Neutrophil (primary cell): Measurements from ENCODE around the gene SAMD3.
"Not testable (repeated sequence)": the region's sequence is repeated elsewhere in the genome, so short reads cannot be mapped to it uniquely, and the experiment has no call there.

Experiments
- H3K27ac ChIP-seq: fragments of 200-600 bp; sonication (generic); 2 replicates; pipeline ENCODE4 v1.5.1; 2016; ENCODE audit warnings: mild to moderate bottlenecking, moderate library complexity
- H3K27me3 ChIP-seq: fragments of 200-600 bp; sonication (generic); 2 replicates; pipeline ENCODE4 v1.6.0; 2016; ENCODE audit warnings: mild to moderate bottlenecking
- H3K36me3 ChIP-seq: fragments of 200-600 bp; sonication (generic); 2 replicates; pipeline ENCODE4 v1.5.1; 2017
- H3K4me1 ChIP-seq, 2 experiments: fragments of 200-600 bp in 1 of 2; sonication (generic) in 1 of 2; 1 replicate in 1 of 2; 2 replicates in 1 of 2; pipeline versions ENCODE4 v1.5.1 to v1.6.1; 2013 to 2016; ENCODE audit warnings: low read depth in 1 of 2, low read length in 1 of 2, mild to moderate bottlenecking in 1 of 2, moderate library complexity in 1 of 2; ENCODE audit not compliant: control insufficient read depth in 1 of 2, insufficient read depth in 1 of 2
- H3K4me3 ChIP-seq, 2 experiments: fragments of 200-600 bp in 1 of 2; sonication (generic) in 1 of 2; 1 replicate in 1 of 2; 2 replicates in 1 of 2; pipeline ENCODE4 v1.5.1; 2013 to 2016; ENCODE audit warnings: low read depth in 1 of 2, low read length in 1 of 2, mild to moderate bottlenecking in 1 of 2, moderate library complexity in 1 of 2
- H3K9me3 ChIP-seq: fragments of 200-600 bp; sonication (generic); 2 replicates; pipeline ENCODE4 v1.5.1; 2016
- TF ChIP-seq, protein P1 (sequence below): fragments of 200-600 bp; sonication (generic); IDR thresholded peaks from 2 replicates; pipeline ENCODE4 v1.5.1; 2016; ENCODE audit warnings: antibody characterized with exemption

Gene SAMD3

DNA sequence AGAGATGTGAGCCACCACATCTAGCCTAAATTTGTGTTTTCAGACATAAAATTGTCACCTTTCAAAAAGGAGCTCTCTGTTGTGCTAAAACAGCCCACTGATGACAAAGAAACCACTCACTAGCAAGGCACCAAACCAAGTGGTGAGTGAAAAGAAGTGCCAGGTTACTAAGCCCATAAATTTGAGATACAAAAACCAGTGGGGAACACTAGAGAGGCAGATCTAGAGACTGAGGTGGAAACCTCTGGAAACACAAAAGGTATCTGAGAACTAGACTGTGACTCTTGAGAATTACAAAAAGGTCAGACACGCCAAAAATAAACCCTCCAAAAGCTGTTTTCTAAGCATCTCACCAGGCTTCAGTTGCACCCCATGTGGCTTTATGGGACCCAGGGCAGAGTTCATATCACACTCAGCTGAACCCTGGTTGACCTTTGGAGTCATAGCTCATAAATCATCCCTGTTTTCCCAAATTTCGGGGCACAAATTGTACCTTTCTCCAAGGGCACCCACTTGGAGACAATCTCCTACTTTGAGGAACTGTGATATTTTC is 24.2 kb downstream of the SAMD3 start:
- TF ChIP-seq, protein P1, sequence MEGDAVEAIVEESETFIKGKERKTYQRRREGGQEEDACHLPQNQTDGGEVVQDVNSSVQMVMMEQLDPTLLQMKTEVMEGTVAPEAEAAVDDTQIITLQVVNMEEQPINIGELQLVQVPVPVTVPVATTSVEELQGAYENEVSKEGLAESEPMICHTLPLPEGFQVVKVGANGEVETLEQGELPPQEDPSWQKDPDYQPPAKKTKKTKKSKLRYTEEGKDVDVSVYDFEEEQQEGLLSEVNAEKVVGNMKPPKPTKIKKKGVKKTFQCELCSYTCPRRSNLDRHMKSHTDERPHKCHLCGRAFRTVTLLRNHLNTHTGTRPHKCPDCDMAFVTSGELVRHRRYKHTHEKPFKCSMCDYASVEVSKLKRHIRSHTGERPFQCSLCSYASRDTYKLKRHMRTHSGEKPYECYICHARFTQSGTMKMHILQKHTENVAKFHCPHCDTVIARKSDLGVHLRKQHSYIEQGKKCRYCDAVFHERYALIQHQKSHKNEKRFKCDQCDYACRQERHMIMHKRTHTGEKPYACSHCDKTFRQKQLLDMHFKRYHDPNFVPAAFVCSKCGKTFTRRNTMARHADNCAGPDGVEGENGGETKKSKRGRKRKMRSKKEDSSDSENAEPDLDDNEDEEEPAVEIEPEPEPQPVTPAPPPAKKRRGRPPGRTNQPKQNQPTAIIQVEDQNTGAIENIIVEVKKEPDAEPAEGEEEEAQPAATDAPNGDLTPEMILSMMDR, result no peak
- Histone ChIP-seq H3K9me3 (no peaks in the 10 kb centered on the region), H3K27ac (no peak overlapping the region)

DNA sequence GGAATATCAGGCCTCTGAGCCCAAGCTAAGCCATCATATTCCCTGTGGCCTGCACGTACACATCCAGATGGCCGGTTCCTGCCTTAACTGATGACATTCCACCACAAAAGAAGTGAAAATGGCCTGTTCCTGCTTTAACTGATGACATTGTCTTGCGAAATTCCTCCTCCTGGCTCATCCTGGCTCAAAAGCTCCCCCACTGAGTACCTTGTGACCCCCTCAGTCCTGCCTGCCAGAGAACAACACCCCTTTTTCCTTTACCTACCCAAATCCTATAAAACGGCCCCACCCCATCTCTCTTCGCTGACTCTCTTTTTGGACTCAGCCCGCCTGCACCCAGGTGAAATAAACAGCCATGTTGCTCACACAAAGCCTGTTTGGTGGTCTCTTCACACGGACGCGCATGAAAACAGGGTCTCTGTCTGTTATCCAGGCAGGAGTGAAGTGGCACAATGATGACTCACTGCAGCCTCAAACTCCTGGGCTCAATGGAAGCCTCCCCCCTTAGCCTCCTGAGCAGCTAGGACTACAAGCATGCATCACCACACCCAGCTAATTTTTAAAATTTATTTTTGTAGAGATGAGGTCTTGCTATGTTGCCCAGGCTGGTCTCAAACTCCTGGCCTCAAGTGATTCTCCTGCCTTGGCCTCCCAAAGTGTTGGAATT is 24.8 kb downstream of the SAMD3 start:
- not testable (repeated sequence) for H3K36me3 ChIP-seq, H3K9me3 ChIP-seq, H3K4me1 ChIP-seq, H3K27ac ChIP-seq, H3K4me3 ChIP-seq, H3K27me3 ChIP-seq

More for the DNA sequence above, 24.2 kb downstream of the SAMD3 start:
- Histone ChIP-seq H3K4me3 (no peak overlapping the region), H3K27me3 (no peaks in the 10 kb centered on the region), H3K4me1 (no peaks in the 10 kb centered on the region), H3K36me3 (no peaks in the 10 kb centered on the region)

DNA sequence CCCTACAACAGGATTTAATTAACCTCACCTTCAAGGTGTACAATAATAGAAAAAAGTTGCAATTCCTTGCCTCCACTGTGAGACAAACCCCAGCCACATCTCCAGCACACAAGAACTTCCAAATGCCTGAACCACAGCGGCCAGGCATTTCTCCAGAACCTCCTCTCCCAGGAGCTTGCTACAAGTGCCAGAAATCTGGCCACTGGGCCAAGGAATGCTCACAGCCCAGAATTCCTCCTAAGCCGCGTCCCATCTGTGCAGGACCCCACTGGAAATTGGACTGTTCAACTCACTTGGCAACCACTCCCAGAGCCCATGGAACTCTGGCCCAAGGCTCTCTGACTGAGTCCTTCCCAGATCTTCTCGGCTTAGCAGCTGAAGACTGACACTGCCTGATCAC is 28.3 kb downstream of the SAMD3 start:
- H3K9me3 ChIP-seq, H3K27me3 ChIP-seq, H3K27ac ChIP-seq, H3K36me3 ChIP-seq, H3K4me1 ChIP-seq, H3K4me3 ChIP-seq: not testable (repeated sequence)

DNA sequence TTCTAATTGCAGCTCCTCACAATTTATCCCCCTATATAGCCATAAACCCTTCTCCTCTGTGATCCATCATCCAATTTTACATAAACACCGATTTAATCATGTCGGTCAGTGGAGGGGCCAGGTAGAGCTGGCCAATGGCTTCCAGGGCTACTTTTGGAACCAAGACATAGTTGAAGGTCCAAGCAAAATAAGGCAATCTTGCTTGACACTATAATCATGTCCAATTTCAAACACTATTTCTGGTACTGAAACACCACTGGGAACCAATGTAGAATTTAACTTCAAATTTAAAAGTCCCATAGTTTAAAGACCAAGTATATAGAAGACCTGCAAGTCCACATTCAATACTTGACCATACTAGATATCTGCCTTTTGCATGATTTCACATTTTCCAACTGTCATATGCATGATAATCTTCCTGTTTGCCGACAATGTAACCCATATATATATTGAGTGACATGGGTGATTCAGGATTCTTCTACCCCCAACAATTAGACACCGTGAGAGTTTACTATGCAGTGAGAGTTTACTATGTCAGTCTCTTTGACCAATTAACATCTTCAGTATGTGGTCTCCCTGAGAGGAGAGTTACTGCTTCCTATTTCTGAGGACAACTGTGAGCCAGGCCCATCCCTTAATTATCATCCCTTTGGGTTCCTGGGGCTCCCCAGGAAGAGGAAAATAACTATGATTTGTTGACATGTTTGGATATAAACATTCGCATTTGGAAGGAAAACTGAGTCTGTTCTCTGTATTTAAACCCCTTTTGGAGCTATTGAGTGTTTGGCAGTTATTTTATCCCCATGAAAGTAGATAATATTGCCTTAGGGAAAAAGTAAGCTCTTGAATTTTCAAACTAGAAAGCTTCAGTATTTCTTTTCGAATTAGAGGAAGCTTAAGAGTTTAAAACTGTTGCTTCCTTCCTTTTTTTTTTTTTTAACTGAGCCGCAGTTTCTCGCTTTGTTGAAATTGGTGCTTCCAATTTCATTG is 31.8 kb downstream of the SAMD3 start:
- H3K36me3 ChIP-seq, result no peaks in the 10 kb centered on the region
- H3K4me1 ChIP-seq, result no peaks in the 10 kb centered on the region
- no peaks in the 10 kb centered on the region for H3K27me3 ChIP-seq
- TF ChIP-seq, protein P1, result no peak
- no peak overlapping the region for H3K4me3 ChIP-seq
- H3K9me3 ChIP-seq, result no peaks in the 10 kb centered on the region
- H3K27ac ChIP-seq, result no peak overlapping the region

DNA sequence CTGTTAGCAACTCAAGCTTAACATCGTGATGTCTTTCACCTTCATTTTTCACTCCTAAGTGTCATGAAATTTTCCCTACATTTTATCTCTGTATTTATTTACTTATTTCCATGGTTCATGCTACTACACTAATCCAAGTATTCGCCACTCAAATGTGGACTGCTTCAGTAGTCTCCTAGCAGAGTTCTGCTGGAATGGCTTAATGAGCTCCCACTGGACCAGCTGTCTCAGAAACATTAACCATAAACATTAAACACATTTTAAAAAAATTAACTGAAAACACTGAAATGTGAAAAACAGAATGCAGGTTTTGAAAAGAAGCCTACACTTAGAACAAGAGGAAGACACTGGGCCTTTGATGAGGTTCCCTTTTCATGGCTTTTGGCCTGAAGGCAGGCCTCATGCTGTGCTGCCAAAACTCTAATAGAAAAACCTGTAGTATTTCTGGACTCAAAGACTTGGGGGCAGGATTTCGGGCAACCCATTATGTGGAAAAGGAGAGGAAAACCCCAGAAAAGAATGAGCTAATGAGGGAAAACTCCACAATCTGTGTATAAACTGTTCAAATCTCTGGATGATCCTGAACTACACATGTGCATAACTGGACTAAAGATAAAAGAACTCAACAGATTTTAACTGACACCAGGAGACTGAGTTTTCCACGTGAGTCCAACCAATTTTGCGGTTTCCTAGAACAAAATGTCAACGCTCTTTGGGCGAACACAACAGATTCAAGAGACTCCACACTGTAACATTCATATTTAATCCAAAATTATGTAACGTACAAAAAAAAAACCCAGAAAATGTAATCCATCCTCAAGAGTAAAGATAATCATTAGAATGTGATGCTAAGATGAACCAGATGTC is 33.0 kb downstream of the SAMD3 start:
- TF ChIP-seq, protein P1, result no peak
- Histone ChIP-seq H3K9me3 (no peaks in the 10 kb centered on the region), H3K36me3 (no peaks in the 10 kb centered on the region), H3K27ac (no peak overlapping the region), H3K4me1 (no peaks in the 10 kb centered on the region), H3K27me3 (no peaks in the 10 kb centered on the region), H3K4me3 (no peak overlapping the region)

DNA sequence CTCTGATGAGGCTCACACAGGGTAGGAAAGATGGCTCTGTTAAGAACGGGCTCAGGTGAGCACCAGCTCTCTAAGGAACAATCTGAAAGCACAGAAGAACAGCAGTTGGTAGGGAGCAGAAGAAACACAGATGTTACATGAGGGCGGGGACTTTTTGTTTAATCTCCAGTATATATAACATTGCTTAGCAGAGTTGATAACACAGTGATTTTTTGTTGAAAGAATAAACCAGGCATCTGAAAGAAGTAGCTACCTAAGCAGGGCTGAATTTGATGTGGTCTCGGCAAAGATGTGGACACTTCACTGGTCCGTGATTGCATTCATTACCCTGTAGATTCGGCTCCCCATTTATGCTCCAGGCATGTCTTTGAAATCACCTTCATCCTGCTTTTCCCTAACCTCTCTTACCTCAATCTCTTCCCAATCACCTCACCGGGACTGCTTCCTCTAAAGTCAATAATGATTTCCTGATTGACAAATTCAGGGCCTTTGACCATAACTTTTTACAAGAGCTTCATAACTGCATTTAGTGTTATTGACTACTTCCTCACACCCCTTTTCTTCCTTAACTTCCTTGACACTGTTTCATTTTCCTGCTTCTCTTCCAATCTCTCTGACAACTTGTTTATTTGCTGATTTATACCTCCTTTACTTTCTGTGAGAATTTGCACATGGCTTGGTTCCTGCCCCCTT is 34.4 kb downstream of the SAMD3 start:
- TF ChIP-seq, protein P1, result no peak
- no peak overlapping the region for H3K4me3 ChIP-seq
- no peaks in the 10 kb centered on the region for H3K36me3 ChIP-seq
- H3K4me1 ChIP-seq, result no peaks in the 10 kb centered on the region
- no peaks in the 10 kb centered on the region for H3K27me3 ChIP-seq
- no peak overlapping the region for H3K27ac ChIP-seq
- H3K9me3 ChIP-seq, result no peaks in the 10 kb centered on the region
